Gastrocnemius medialis (tissue), 4 donors: ENCODE measurements around the gene SMARCA1. TPM values are rescaled to one million over a fixed set of nuclear protein-coding genes. Genes with fewer than 3 reads are reported as not detected.

Source experiments
- ATAC-seq, 2 donors: fragments of 150-250 bp; one replicate each; pipeline ENCODE4 v1.9.1; 2016
- DNase-seq, 2 donors: peaks; one replicate each; pipeline ENCODE4 v3.0.0-alpha.2; 2019
- H3K27ac ChIP-seq, 4 donors: fragments of 200-600 bp; sonication (generic); 1 replicate in 1 of 4; 2 replicates in 3 of 4; pipeline ENCODE4 v1.5.1; 2016 to 2018; ENCODE audit warnings: mild to moderate bottlenecking in 2 of 4, moderate library complexity in 1 of 4
- H3K27me3 ChIP-seq, 3 donors: fragments of 200-600 bp; sonication (generic) in 2 of 3; 1 replicate in 1 of 3; 2 replicates in 2 of 3; pipeline versions ENCODE4 v1.5.1 to v1.6.0; 2016 to 2019; ENCODE audit warnings: mild to moderate bottlenecking in 1 of 3, moderate library complexity in 1 of 3
- H3K36me3 ChIP-seq, 2 donors: fragments of 200-600 bp; sonication (generic) in 1 of 2; one replicate each; pipeline ENCODE4 v1.5.1; 2017 to 2018
- H3K4me1 ChIP-seq, 2 donors: fragments of 200-600 bp; sonication (generic) in 1 of 2; one replicate each; pipeline ENCODE4 v1.5.1; 2016 to 2017; ENCODE audit warnings: mild to moderate bottlenecking in 2 of 2
- H3K4me3 ChIP-seq, 4 donors: fragments of 200-600 bp; sonication (generic) in 3 of 4; 1 replicate in 1 of 4; 2 replicates in 3 of 4; pipeline ENCODE4 v1.5.1; 2016 to 2019; ENCODE audit warnings: mild to moderate bottlenecking in 2 of 4
- H3K9me3 ChIP-seq, 3 donors: fragments of 200-600 bp; sonication (generic) in 2 of 3; 1 replicate in 1 of 3; 2 replicates in 2 of 3; pipeline ENCODE4 v1.5.1; 2016 to 2019
- CTCF ChIP-seq, 5 experiments: fragments of 450-650 bp in 3 of 5; fragments of 200-600 bp in 2 of 5; sonication (generic) in 2 of 5; IDR thresholded peaks in 4 of 5; conservative IDR thresholded peaks in 1 of 5; 1 replicate in 4 of 5; 2 replicates in 1 of 5; pipeline ENCODE4 v1.5.1; 2016 to 2019; ENCODE audit warnings: antibody characterized with exemption in 5 of 5, mild to moderate bottlenecking in 3 of 5, moderate library complexity in 3 of 5
- POLR2A ChIP-seq, 2 donors: fragments of 450-650 bp; IDR thresholded peaks; one replicate each; pipeline ENCODE4 v1.6.1; 2017; ENCODE audit warnings: antibody characterized with exemption in 2 of 2, mild to moderate bottlenecking in 2 of 2, moderate library complexity in 2 of 2
- in situ Hi-C, 4 donors: fragments of 200-750 bp; cut with MboI; loops; one replicate each; pipeline versions ENCODE4 v1.15.0 to v1.8.0; 2017; ENCODE audit warnings: low sequenced_read_pairs in 4 of 4
- intact Hi-C: fragments of 100-400 bp; cut with DNase I; formaldehyde crosslinking; loops from one replicate; pipeline ENCODE4 v1.15.1; 2023; ENCODE audit warnings: low total_unique reads
- total RNA-seq, 4 donors: library from RNA; depleted of rRNA; stranded (reverse); fragments of >200 nt; gene quantifications; one replicate each; pipeline versions ENCODE4 v1.1.0 to v1.2.3, GENCODE V29; 2016

The SMARCA1 gene
- total RNA-seq, 4 donors from 2014 or later: 11.6 to 16.7 (median 15.9) TPM

GRCh38 chrX:129512409-129512808 lies 10.9 kb downstream of the SMARCA1 start:
- Histone ChIP-seq H3K4me1 (no peaks in the 10 kb centered on the region), H3K27me3 (no peaks in the 10 kb centered on the region), H3K4me3 (no peak overlapping the region), H3K27ac (no peak overlapping the region), H3K9me3 (no peaks in the 10 kb centered on the region), H3K36me3 (no peaks in the 10 kb centered on the region)
- TF ChIP-seq CTCF (IDR thresholded peaks at IDR 0.05 in 4 of 5, conservative IDR thresholded peaks at IDR 0.05 in 1 of 5) (no peak), POLR2A (IDR thresholded peaks at IDR 0.05) (no peak)
- intact Hi-C loops (no loop called here), in situ Hi-C loops (no loop called here)
- ATAC-seq (no peak), DNase-seq (no peak)

- H3K36me3 ChIP-seq: no peaks in the 10 kb centered on the region
- intact Hi-C loops: no loop called here
- H3K9me3 ChIP-seq: no peaks in the 10 kb centered on the region
- H3K4me3 ChIP-seq: no peak overlapping the region
- no peak for DNase-seq
- H3K27ac ChIP-seq: no peak overlapping the region
- in situ Hi-C loops: no loop called here
- no peaks in the 10 kb centered on the region for H3K27me3 ChIP-seq
- no peak for TF ChIP-seq CTCF (IDR thresholded peaks at IDR 0.05 in 4 of 5, conservative IDR thresholded peaks at IDR 0.05 in 1 of 5)
- TF ChIP-seq POLR2A (IDR thresholded peaks at IDR 0.05): no peak
- ATAC-seq: no peak
- no peaks in the 10 kb centered on the region for H3K4me1 ChIP-seq
These were observed 11.6 kb downstream of the SMARCA1 start for GRCh38 chrX:129511689-129512088.

- Histone ChIP-seq H3K27me3 (no peaks in the 10 kb centered on the region), H3K27ac (no peak overlapping the region), H3K36me3 (no peaks in the 10 kb centered on the region), H3K4me3 (no peak overlapping the region), H3K4me1 (no peaks in the 10 kb centered on the region), H3K9me3 (no peaks in the 10 kb centered on the region)
- DNase-seq (no peak), ATAC-seq (no peak)
- intact Hi-C loops (no loop called here), in situ Hi-C loops (no loop called here)
- TF ChIP-seq CTCF (IDR thresholded peaks at IDR 0.05 in 4 of 5, conservative IDR thresholded peaks at IDR 0.05 in 1 of 5) (no peak), POLR2A (IDR thresholded peaks at IDR 0.05) (no peak)
These were observed 13.0 kb downstream of the SMARCA1 start for GRCh38 chrX:129510331-129510730.

GRCh38 chrX:129497146-129497843 lies 26.0 kb downstream of the SMARCA1 start:
- no peak for ATAC-seq
- H3K36me3 ChIP-seq: no peaks in the 10 kb centered on the region
- H3K9me3 ChIP-seq: no peaks in the 10 kb centered on the region
- no peak overlapping the region for H3K4me3 ChIP-seq
- intact Hi-C loops: no loop called here
- no peaks in the 10 kb centered on the region for H3K4me1 ChIP-seq
- TF ChIP-seq CTCF (IDR thresholded peaks at IDR 0.05 in 4 of 5, conservative IDR thresholded peaks at IDR 0.05 in 1 of 5) (no peak), POLR2A (IDR thresholded peaks at IDR 0.05) (no peak)
- no peak overlapping the region for H3K27ac ChIP-seq
- DNase-seq: no peak
- no peaks in the 10 kb centered on the region for H3K27me3 ChIP-seq
- in situ Hi-C loops: no loop called here

GRCh38 chrX:129496625-129497024 lies 26.7 kb downstream of the SMARCA1 start:
- ATAC-seq: no peak
- in situ Hi-C loops (no loop called here), intact Hi-C loops (no loop called here)
- H3K4me3 ChIP-seq: no peak overlapping the region
- no peaks in the 10 kb centered on the region for H3K4me1 ChIP-seq
- no peak for DNase-seq
- H3K9me3 ChIP-seq: no peaks in the 10 kb centered on the region
- H3K27me3 ChIP-seq: no peaks in the 10 kb centered on the region
- no peaks in the 10 kb centered on the region for H3K36me3 ChIP-seq
- no peak for TF ChIP-seq CTCF (IDR thresholded peaks at IDR 0.05 in 4 of 5, conservative IDR thresholded peaks at IDR 0.05 in 1 of 5)
- no peak for TF ChIP-seq POLR2A (IDR thresholded peaks at IDR 0.05)
- no peak overlapping the region for H3K27ac ChIP-seq
